NCI-H460 (cell line): ENCODE results near the gene IGIP. TPM values are rescaled to one million over a fixed set of nuclear protein-coding genes. Genes with fewer than 3 reads are reported as not detected.
"Not testable (repeated sequence)": the region's sequence is repeated elsewhere in the genome, so short reads cannot be mapped to it uniquely, and the experiment has no call there.

Experiments
- DNase-seq: peaks from one replicate; pipeline ENCODE4 v3.0.0-alpha.2; 2016; ENCODE audit warnings: low read depth; ENCODE audit errors: extremely low read depth
- total RNA-seq: library from RNA; depleted of rRNA; stranded (reverse); fragments of >200 nt; shearing (Covaris generic); gene quantifications from 2 replicates; pipeline ENCODE4 v1.2.3, GENCODE V29; 2014

IGIP gene
- total RNA-seq, 1 experiment from 2014 or later: 2.6 TPM

GRCh38 chr5:140140435-140140834 is 14.7 kb downstream of the IGIP start:
- no peak for DNase-seq

GRCh38 chr5:140141241-140141640 is 15.5 kb downstream of the IGIP start:
- DNase-seq: no peak

GRCh38 chr5:140142246-140142645 is 16.5 kb downstream of the IGIP start:
- DNase-seq: no peak

GRCh38 chr5:140142856-140143255 is 17.1 kb downstream of the IGIP start:
- DNase-seq: no peak

- no peak for DNase-seq
These were observed 18.0 kb downstream of the IGIP start for GRCh38 chr5:140143521-140144258.

- no peak for DNase-seq
These were observed 19.5 kb downstream of the IGIP start for GRCh38 chr5:140145256-140145655.

- peak; percentile 56 for DNase-seq
These were observed 20.2 kb downstream of the IGIP start for GRCh38 chr5:140145818-140146522.

GRCh38 chr5:140146523-140146842 is 20.7 kb downstream of the IGIP start:
- DNase-seq: no peak

GRCh38 chr5:140147460-140147859 is 21.7 kb downstream of the IGIP start:
- DNase-seq: no peak

- DNase-seq: peak; percentile 21
These were observed 22.8 kb downstream of the IGIP start for GRCh38 chr5:140148508-140148907.

- DNase-seq: no peak
These were observed 24.5 kb downstream of the IGIP start for GRCh38 chr5:140150201-140150600.

GRCh38 chr5:140151144-140152021 is 25.6 kb downstream of the IGIP start:
- DNase-seq: no peak

GRCh38 chr5:140152022-140152999 is 26.6 kb downstream of the IGIP start:
- no peak for DNase-seq

- DNase-seq: no peak
These were observed 27.5 kb downstream of the IGIP start for GRCh38 chr5:140153255-140153654.

GRCh38 chr5:140153905-140154304 is 28.2 kb downstream of the IGIP start:
- no peak for DNase-seq

- DNase-seq: not testable (repeated sequence)
These were observed 29.1 kb downstream of the IGIP start for GRCh38 chr5:140154710-140155381.

GRCh38 chr5:140157032-140157781 is 31.5 kb downstream of the IGIP start:
- peak; percentile 89 for DNase-seq

- no peak for DNase-seq
These were observed 33.5 kb downstream of the IGIP start for GRCh38 chr5:140159014-140159927.
